H1 (cell line): Measurements from ENCODE around the gene MAP2K1. TPM values are rescaled to one million over a fixed set of nuclear protein-coding genes. Genes with fewer than 3 reads are reported as not detected.

Experiments
- CTCF ChIA-PET: fragments of 300-600 bp; sonication (Branson Sonifier 250); formaldehyde crosslinking; loops from one replicate; lab custom pipeline; 2021; ENCODE audit not compliant: partially characterized antibody; lab: Charles Lee
- POLR2A ChIA-PET: fragments of 300-600 bp; sonication (Branson Sonifier 250); formaldehyde crosslinking; loops from one replicate; lab custom pipeline; 2021; ENCODE audit warnings: inconsistent platforms; ENCODE audit not compliant: partially characterized antibody; lab: Charles Lee
- DNase-seq, 2 experiments: peaks; one replicate each; pipeline versions ENCODE4 v3.0.0 to v3.0.0-alpha.2; 2010 to 2022; ENCODE audit warnings: low spot score in 2 of 2, low read depth in 1 of 2, mixed read lengths in 1 of 2
- FAIRE-seq: peaks from 2 replicates; lab custom pipeline; 2011; peaks lifted over from hg19 to GRCh38; lab: Jason Lieb, UNC
- H2AFZ ChIP-seq: 2 replicates; pipeline ENCODE4 v1.8.1; 2012; ENCODE audit warnings: low read length, inconsistent platforms
- H2AK5ac ChIP-seq: 2 replicates; pipeline ENCODE4 v1.6.1; 2013; ENCODE audit warnings: low read depth, low read length
- H2BK120ac ChIP-seq: replicated peaks from 2 replicates; pipeline ENCODE3; 2013; ENCODE audit warnings: low read depth, low read length, inconsistent platforms
- H2BK12ac ChIP-seq: 2 replicates; pipeline ENCODE4 v1.6.1; 2013; ENCODE audit warnings: low read depth, low read length
- H2BK15ac ChIP-seq: 2 replicates; pipeline ENCODE4 v1.6.1; 2013; ENCODE audit warnings: low read length
- H2BK20ac ChIP-seq: 2 replicates; pipeline ENCODE4 v1.6.1; 2013; ENCODE audit warnings: low read length
- H2BK5ac ChIP-seq: 2 replicates; pipeline ENCODE4 v1.6.1; 2013; ENCODE audit warnings: low read depth, low read length
- H3K14ac ChIP-seq: 2 replicates; pipeline ENCODE4 v1.6.1; 2013; ENCODE audit warnings: inconsistent platforms; ENCODE audit not compliant: insufficient read length
- H3K18ac ChIP-seq: 2 replicates; pipeline ENCODE4 v1.6.1; 2013; ENCODE audit warnings: low read length; ENCODE audit errors: extremely low read depth
- H3K23ac ChIP-seq: 2 replicates; pipeline ENCODE4 v1.6.1; 2013; ENCODE audit warnings: inconsistent platforms; ENCODE audit not compliant: insufficient read length
- H3K23me2 ChIP-seq: 2 replicates; pipeline ENCODE4 v1.6.1; 2013; ENCODE audit warnings: low read depth, low read length
- H3K27ac ChIP-seq: 2 replicates; pipeline ENCODE4 v1.6.1; 2011; ENCODE audit warnings: low read depth, low read length, inconsistent platforms
- H3K27me3 ChIP-seq, 4 experiments: replicated peaks in 1 of 4; 1 replicate in 1 of 4; 2 replicates in 3 of 4; pipeline versions ENCODE4 v1.6.1 to v1.8.1; 2011 to 2013; ENCODE audit warnings: low read length in 3 of 4, mild to moderate bottlenecking in 3 of 4, inconsistent platforms in 2 of 4, mixed read lengths in 2 of 4, moderate library complexity in 1 of 4; ENCODE audit not compliant: control insufficient read depth in 3 of 4, insufficient read depth in 3 of 4; ENCODE audit errors: extremely low read depth in 1 of 4
- H3K36me3 ChIP-seq, 4 experiments: 2 replicates each; pipeline versions ENCODE4 v1.6.1 to v1.8.1; 2011 to 2013; ENCODE audit warnings: mild to moderate bottlenecking in 4 of 4, low read length in 3 of 4, moderate library complexity in 2 of 4, control low read depth in 1 of 4, inconsistent platforms in 1 of 4; ENCODE audit not compliant: insufficient read depth in 4 of 4, control insufficient read depth in 2 of 4
- H3K4ac ChIP-seq: replicated peaks from 2 replicates; pipeline ENCODE3; 2013; ENCODE audit warnings: low read length, low read depth, mixed read lengths, inconsistent platforms; ENCODE audit not compliant: insufficient read length
- H3K4me1 ChIP-seq, 4 experiments: replicated peaks in 1 of 4; 1 replicate in 1 of 4; 2 replicates in 3 of 4; pipeline versions ENCODE4 v1.6.1 to v1.8.1; 2011 to 2013; ENCODE audit warnings: low read length in 3 of 4, inconsistent platforms in 2 of 4, mixed read lengths in 1 of 4; ENCODE audit not compliant: insufficient read depth in 4 of 4, control insufficient read depth in 3 of 4
- H3K4me2 ChIP-seq, 2 experiments: 2 replicates each; pipeline versions ENCODE4 v1.6.1 to v1.8.1; 2011 to 2013; ENCODE audit warnings: low read depth in 2 of 2, low read length in 2 of 2, control low read depth in 1 of 2, inconsistent platforms in 1 of 2, mild to moderate bottlenecking in 1 of 2; ENCODE audit not compliant: insufficient read depth in 1 of 2
- H3K4me3 ChIP-seq, 4 experiments: fragments of 200-600, 300-600 bp in 1 of 4; sonication (generic), shearing (Covaris generic), sonication (Bioruptor Twin) in 1 of 4; 2 replicates each; pipeline versions ENCODE4 v1.5.1 to v1.8.1; 2011 to 2016; ENCODE audit warnings: low read length in 4 of 4, low read depth in 3 of 4, control low read depth in 2 of 4, inconsistent platforms in 2 of 4, mild to moderate bottlenecking in 2 of 4, mixed read lengths in 1 of 4, moderate library complexity in 1 of 4; ENCODE audit not compliant: insufficient read depth in 2 of 4; ENCODE audit errors: extremely low read depth in 1 of 4
- H3K56ac ChIP-seq: replicated peaks from 2 replicates; pipeline ENCODE3; 2013; ENCODE audit warnings: low read depth, mild to moderate bottlenecking, mixed read lengths, low read length, inconsistent platforms; ENCODE audit not compliant: insufficient read length
- H3K79me1 ChIP-seq: 2 replicates; pipeline ENCODE4 v1.6.1; 2013; ENCODE audit warnings: low read depth, low read length, control low read depth
- H3K79me2 ChIP-seq, 2 experiments: 2 replicates each; pipeline versions ENCODE4 v1.6.1 to v1.8.1; 2012 to 2013; ENCODE audit warnings: low read length in 2 of 2, mild to moderate bottlenecking in 2 of 2, inconsistent platforms in 1 of 2; ENCODE audit not compliant: insufficient read depth in 2 of 2, control insufficient read depth in 1 of 2
- H3K9ac ChIP-seq, 4 experiments: replicated peaks in 1 of 4; 1 replicate in 1 of 4; 2 replicates in 3 of 4; pipeline versions ENCODE4 v1.6.1 to v1.8.1; 2011 to 2013; ENCODE audit warnings: low read depth in 3 of 4, low read length in 3 of 4, control low read depth in 2 of 4, mild to moderate bottlenecking in 2 of 4, moderate library complexity in 2 of 4, inconsistent platforms in 1 of 4; ENCODE audit errors: extremely low read depth in 1 of 4
- H3K9me3 ChIP-seq, 2 experiments: 2 replicates each; pipeline versions ENCODE4 v1.6.1 to v1.8.1; 2012 to 2013; ENCODE audit warnings: mild to moderate bottlenecking in 2 of 2, moderate library complexity in 2 of 2, control low read depth in 1 of 2, inconsistent platforms in 1 of 2, low read depth in 1 of 2, low read length in 1 of 2, mixed read lengths in 1 of 2; ENCODE audit not compliant: insufficient read depth in 2 of 2
- H4K20me1 ChIP-seq, 2 experiments: replicated peaks in 1 of 2; 2 replicates each; pipeline versions ENCODE3 to v1.8.1; 2011 to 2013; ENCODE audit warnings: inconsistent platforms in 2 of 2, low read length in 2 of 2, mild to moderate bottlenecking in 1 of 2; ENCODE audit not compliant: insufficient read depth in 2 of 2, control insufficient read depth in 1 of 2
- H4K5ac ChIP-seq: 2 replicates; pipeline ENCODE4 v1.6.1; 2013; ENCODE audit warnings: low read length, low read depth, mixed read lengths, inconsistent platforms; ENCODE audit not compliant: insufficient read length
- H4K8ac ChIP-seq: 2 replicates; pipeline ENCODE4 v1.8.0; 2013; ENCODE audit warnings: mild to moderate bottlenecking, moderate library complexity, low read length, inconsistent platforms; ENCODE audit not compliant: insufficient read depth; ENCODE audit errors: extremely low read depth
- H4K91ac ChIP-seq: replicated peaks from 2 replicates; pipeline ENCODE3; 2013; ENCODE audit warnings: low read length, mixed read lengths, inconsistent platforms; ENCODE audit not compliant: insufficient read length
- ATF2 ChIP-seq: IDR thresholded peaks from 2 replicates; pipeline ENCODE4 v1.6.1; 2012; ENCODE audit warnings: low read length, inconsistent platforms
- CBX5 ChIP-seq: fragments of 300-800, 300-1000 bp; sonication (generic); IDR thresholded peaks from 2 replicates; pipeline ENCODE4 v1.7.1; 2016; ENCODE audit warnings: antibody characterized with exemption, low read length, low read depth
- CHD2 ChIP-seq: IDR thresholded peaks from 2 replicates; pipeline ENCODE4 v1.6.1; 2012; ENCODE audit warnings: low read length, improper control_type of control experiment
- E2F6 ChIP-seq: IDR thresholded peaks from 2 replicates; pipeline ENCODE4 v1.6.1; 2012; ENCODE audit warnings: inconsistent platforms
- GTF2F1 ChIP-seq: IDR thresholded peaks from 2 replicates; pipeline ENCODE4 v1.6.1; 2012; ENCODE audit warnings: low read depth, low read length, improper control_type of control experiment, borderline replicate concordance
- HDAC6 ChIP-seq: IDR thresholded peaks from one replicate; pipeline ENCODE4 v1.7.1; 2012; ENCODE audit warnings: low read depth, mild to moderate bottlenecking, inconsistent platforms, low read length, moderate library complexity
- MAX ChIP-seq: IDR thresholded peaks from 2 replicates; pipeline ENCODE4 v1.6.1; 2012; ENCODE audit warnings: inconsistent platforms
- SAP30 ChIP-seq: fragments of 300-600 bp; sonication (generic); IDR thresholded peaks from 2 replicates; pipeline ENCODE4 v1.7.1; 2012; ENCODE audit warnings: low read length, moderate library complexity, mild to moderate bottlenecking, inconsistent platforms; ENCODE audit not compliant: insufficient read depth, insufficient replicate concordance
- SP4 ChIP-seq: IDR thresholded peaks from 2 replicates; pipeline ENCODE4 v1.6.1; 2012; ENCODE audit warnings: low read length, inconsistent platforms
- TAF7 ChIP-seq: optimal IDR thresholded peaks from 2 replicates; pipeline ENCODE3; 2011; ENCODE audit warnings: low read depth, mild to moderate bottlenecking, inconsistent platforms, low read length, moderate library complexity, borderline replicate concordance
- ZNF274 ChIP-seq: IDR thresholded peaks from 2 replicates; pipeline ENCODE4 v1.7.0; 2012; ENCODE audit warnings: low read length, borderline replicate concordance; ENCODE audit errors: extremely low read depth
- WGBS, 2 experiments: shearing (Covaris generic) in 1 of 2; methylation state at CpG; one replicate each; pipeline versions ENCODE4 v1.1.6 to v1.1.7; 2013 to 2015; ENCODE audit warnings: low lambda C conversion rate in 2 of 2, mixed read lengths in 2 of 2, inconsistent platforms in 1 of 2, low coverage in 1 of 2, missing lambda C conversion rate in 1 of 2; ENCODE audit not compliant: insufficient replicate concordance in 2 of 2, insufficient coverage in 1 of 2, insufficient read length in 1 of 2; ENCODE audit errors: extremely low coverage in 1 of 2, missing lambda C conversion rate in 1 of 2; 5-methylcytosine and 5-hydroxymethylcytosine counted together
- polyA plus RNA-seq, 7 experiments: library from polyadenylated mRNA; depleted of rRNA in 3 of 7; stranded (reverse) in 5 of 7; unstranded in 2 of 7; fragments of >200 nt in 5 of 7; fragments of 200-250 nt in 2 of 7; gene quantifications; 1 replicate in 5 of 7; 2 replicates in 1 of 7; 4 replicates in 1 of 7; pipeline versions ENCODE4 v1.2.1 to v1.2.3, GENCODE V29; 2011 to 2013; ENCODE audit warnings: missing spikeins in 2 of 7, mixed read lengths in 2 of 7
- total RNA-seq: library from RNA; stranded (reverse); fragmentation: NEBNext Ultra II Directional; extraction: Animal tissue kit (Norgen Biotek cat#: 25700); gene quantifications from 2 replicates; pipeline ENCODE4 v1.2.1, GENCODE V29; 2021

Gene MAP2K1
- total and polyA plus RNA-seq, 2 of the 8 experiments (the other 6 are each of a cell fraction or from before 2014, with no cell fraction given) = 54.7 to 78.2 TPM

- peaks cover 2 to 22% (median 11%) of the 10 kb centered on the region in 4 experiments; a peak in 4 of 7 replicates for H3K4me1 ChIP-seq
- H2BK120ac ChIP-seq = no peak overlapping the region
- no peak overlapping the region for H2BK20ac ChIP-seq
- no peak overlapping the region for H3K27ac ChIP-seq
- no peak overlapping the region for H2BK15ac ChIP-seq
- no peak overlapping the region for H3K9ac ChIP-seq
- H3K79me2 ChIP-seq = peaks cover 26 to 97% of the 10 kb centered on the region in 2 experiments
- H3K23me2 ChIP-seq = no peaks in the 10 kb centered on the region
- peaks cover 7 to 9% of the 10 kb centered on the region in 2 experiments for H4K20me1 ChIP-seq
- no peak overlapping the region for H2AFZ ChIP-seq
- POLR2A ChIA-PET = interaction anchor here (0.6 to 0.9 kb wide), 2 partner anchors 22 to 29 kb away, joined by 3 to 5 read pairs; no protein-coding TSS in a partner anchor
- no peak overlapping the region for H2AK5ac ChIP-seq
- H2BK5ac ChIP-seq = no peak overlapping the region
- WGBS, 2 experiments = 92% methylated on average over 1 of the region's 1 CpG; no CpG with 5 or more reads in 1 of the 2 experiments
- DNase-seq (no peak), FAIRE-seq (no peak)
- H3K79me1 ChIP-seq = peaks cover 13% of the 10 kb centered on the region
- peaks cover 10 to 18% of the 10 kb centered on the region in 2 experiments for H3K9me3 ChIP-seq
- no peak overlapping the region for H4K91ac ChIP-seq
- H3K36me3 ChIP-seq = peaks cover 0 to 12% (median 0%) of the 10 kb centered on the region in 4 experiments; a peak in 3 of 8 replicates
- no peak overlapping the region for H3K4me2 ChIP-seq
- H3K27me3 ChIP-seq = no peaks in the 10 kb centered on the region
- no peak overlapping the region for H3K23ac ChIP-seq
- no peak overlapping the region for H4K8ac ChIP-seq
- H3K4ac ChIP-seq = no peak overlapping the region
- H3K56ac ChIP-seq = no peak overlapping the region
- no peak overlapping the region for H3K18ac ChIP-seq
- CTCF ChIA-PET = interaction anchor here (0.8 to 2.6 kb wide), 2 partner anchors 10 to 180 kb away, joined by 3 to 11 read pairs; no protein-coding TSS in a partner anchor
- H4K5ac ChIP-seq = no peak overlapping the region
- no peak overlapping the region for H3K4me3 ChIP-seq
- no peak overlapping the region for H2BK12ac ChIP-seq
- H3K14ac ChIP-seq = no peak overlapping the region
- no peak for TF ChIP-seq SAP30
- no peak for TF ChIP-seq TAF7
- no peak for TF ChIP-seq CBX5
- no peak for TF ChIP-seq ATF2
- no peak for TF ChIP-seq CHD2
- no peak for TF ChIP-seq SP4
- TF ChIP-seq HDAC6 = no peak
- no peak for TF ChIP-seq MAX
- TF ChIP-seq ZNF274 = no peak
- TF ChIP-seq GTF2F1 = no peak
- no peak for TF ChIP-seq E2F6
Measured at GRCh38 chr15:66413579-66413978, 26.9 kb downstream of the MAP2K1 start.
